SK-N-MC (cell line): ENCODE measurements around the gene VAMP7.

Experiments used
- EZH2 ChIP-seq: fragments of 200-600 bp; sonication (generic); IDR thresholded peaks from one replicate; pipeline ENCODE4 v1.6.1; 2017; ENCODE audit warnings: antibody characterized with exemption
- POLR2AphosphoS5 ChIP-seq: IDR thresholded peaks from 2 replicates; pipeline ENCODE4 v1.6.1; 2012; ENCODE audit warnings: mild to moderate bottlenecking, low read depth, low read length, borderline replicate concordance

DNA sequence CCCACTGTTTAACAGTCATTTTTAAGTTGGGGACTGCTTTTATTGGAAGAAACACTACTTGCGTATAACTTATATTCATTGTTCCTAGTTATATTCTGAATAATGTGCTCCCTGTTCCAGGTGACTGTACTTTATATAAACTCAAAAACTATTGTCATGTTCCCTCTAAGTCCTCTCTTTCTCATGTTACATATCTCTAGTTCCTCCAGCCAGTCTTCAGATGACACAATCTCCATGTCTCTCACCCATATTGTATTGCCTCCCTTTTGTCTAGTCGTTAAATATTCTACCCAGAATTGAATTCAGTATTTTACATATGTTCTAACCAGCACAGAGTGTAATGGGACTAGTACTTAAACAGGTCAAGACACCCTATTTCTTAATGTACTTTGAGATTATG lies 5.3 kb downstream of the VAMP7 start:
- no peak for TF ChIP-seq EZH2
- TF ChIP-seq POLR2AphosphoS5: no peak
